ENCODE results near the gene NLRC5.

Gene NLRC5

DNA sequence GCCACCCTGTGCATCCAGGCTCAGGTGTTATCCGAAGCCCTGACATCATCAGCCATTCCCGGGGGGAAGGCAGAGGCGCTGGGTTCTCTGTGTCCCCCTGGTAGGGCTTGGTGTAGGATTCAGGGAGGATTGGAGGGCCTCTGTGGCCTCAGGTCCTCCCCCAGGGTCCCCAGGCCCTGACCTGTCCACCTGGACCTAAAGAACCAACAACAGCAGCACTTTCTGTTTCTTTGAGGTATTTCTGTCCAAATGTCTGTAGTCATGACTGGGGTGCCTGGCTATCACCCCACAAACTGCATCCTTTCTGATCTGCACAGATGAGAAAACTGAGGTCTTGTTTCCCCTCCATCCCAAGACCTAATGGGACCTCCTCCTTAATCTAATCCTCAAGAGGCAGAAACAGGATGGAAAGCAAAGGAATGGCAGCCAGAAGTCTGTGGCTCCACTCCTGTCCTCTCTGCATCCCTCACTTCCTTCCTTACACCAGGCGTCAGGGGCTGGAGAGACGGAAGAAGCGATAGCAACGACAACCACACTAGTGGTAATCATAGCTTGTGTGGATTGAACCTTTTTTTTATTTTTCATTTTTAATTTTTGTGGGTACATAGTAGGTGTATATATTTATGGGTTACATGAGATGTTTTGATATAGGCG lies 11.8 kb downstream of the NLRC5 start:
- H3K36me3 ChIP-seq (ENCODE audit: control insufficient read depth in 2 of 2, insufficient read depth in 1 of 2, low read length in 2 of 2): no peaks in the 10 kb centered on the region
- CTCF ChIA-PET: no interaction called here
- POLR2A ChIA-PET: no interaction called here
- H3K27ac ChIP-seq (ENCODE audit: extremely low read depth, low read depth, low read length): no peak overlapping the region
- no peak for TF ChIP-seq HOXC10 (CRISPR knock-in tag; IDR thresholded peaks at IDR 0.05)
- no peak for TF ChIP-seq ZNF426 (tag by site-specific recombination; IDR thresholded peaks at IDR 0.05)
- no peak for TF ChIP-seq ZNF175 (tag by site-specific recombination; IDR thresholded peaks at IDR 0.05)
- no peak for TF ChIP-seq ZNF23 (tag by site-specific recombination; IDR thresholded peaks at IDR 0.05; ENCODE audit: borderline replicate concordance)
- TF ChIP-seq YY1 (tag by site-specific recombination; IDR thresholded peaks at IDR 0.05): no peak
- no peak for TF ChIP-seq SCRT2 (tag by site-specific recombination; IDR thresholded peaks at IDR 0.05)
- TF ChIP-seq YY2 (tag by site-specific recombination; IDR thresholded peaks at IDR 0.05): no peak
- no peak for TF ChIP-seq ZSCAN23 (tag by site-specific recombination; IDR thresholded peaks at IDR 0.05)
- TF ChIP-seq ZNF768 (tag by site-specific recombination; IDR thresholded peaks at IDR 0.05): no peak
- TF ChIP-seq ZNF610 (tag by site-specific recombination; IDR thresholded peaks at IDR 0.05; ENCODE audit: borderline replicate concordance): no peak
- TF ChIP-seq, protein P1, sequence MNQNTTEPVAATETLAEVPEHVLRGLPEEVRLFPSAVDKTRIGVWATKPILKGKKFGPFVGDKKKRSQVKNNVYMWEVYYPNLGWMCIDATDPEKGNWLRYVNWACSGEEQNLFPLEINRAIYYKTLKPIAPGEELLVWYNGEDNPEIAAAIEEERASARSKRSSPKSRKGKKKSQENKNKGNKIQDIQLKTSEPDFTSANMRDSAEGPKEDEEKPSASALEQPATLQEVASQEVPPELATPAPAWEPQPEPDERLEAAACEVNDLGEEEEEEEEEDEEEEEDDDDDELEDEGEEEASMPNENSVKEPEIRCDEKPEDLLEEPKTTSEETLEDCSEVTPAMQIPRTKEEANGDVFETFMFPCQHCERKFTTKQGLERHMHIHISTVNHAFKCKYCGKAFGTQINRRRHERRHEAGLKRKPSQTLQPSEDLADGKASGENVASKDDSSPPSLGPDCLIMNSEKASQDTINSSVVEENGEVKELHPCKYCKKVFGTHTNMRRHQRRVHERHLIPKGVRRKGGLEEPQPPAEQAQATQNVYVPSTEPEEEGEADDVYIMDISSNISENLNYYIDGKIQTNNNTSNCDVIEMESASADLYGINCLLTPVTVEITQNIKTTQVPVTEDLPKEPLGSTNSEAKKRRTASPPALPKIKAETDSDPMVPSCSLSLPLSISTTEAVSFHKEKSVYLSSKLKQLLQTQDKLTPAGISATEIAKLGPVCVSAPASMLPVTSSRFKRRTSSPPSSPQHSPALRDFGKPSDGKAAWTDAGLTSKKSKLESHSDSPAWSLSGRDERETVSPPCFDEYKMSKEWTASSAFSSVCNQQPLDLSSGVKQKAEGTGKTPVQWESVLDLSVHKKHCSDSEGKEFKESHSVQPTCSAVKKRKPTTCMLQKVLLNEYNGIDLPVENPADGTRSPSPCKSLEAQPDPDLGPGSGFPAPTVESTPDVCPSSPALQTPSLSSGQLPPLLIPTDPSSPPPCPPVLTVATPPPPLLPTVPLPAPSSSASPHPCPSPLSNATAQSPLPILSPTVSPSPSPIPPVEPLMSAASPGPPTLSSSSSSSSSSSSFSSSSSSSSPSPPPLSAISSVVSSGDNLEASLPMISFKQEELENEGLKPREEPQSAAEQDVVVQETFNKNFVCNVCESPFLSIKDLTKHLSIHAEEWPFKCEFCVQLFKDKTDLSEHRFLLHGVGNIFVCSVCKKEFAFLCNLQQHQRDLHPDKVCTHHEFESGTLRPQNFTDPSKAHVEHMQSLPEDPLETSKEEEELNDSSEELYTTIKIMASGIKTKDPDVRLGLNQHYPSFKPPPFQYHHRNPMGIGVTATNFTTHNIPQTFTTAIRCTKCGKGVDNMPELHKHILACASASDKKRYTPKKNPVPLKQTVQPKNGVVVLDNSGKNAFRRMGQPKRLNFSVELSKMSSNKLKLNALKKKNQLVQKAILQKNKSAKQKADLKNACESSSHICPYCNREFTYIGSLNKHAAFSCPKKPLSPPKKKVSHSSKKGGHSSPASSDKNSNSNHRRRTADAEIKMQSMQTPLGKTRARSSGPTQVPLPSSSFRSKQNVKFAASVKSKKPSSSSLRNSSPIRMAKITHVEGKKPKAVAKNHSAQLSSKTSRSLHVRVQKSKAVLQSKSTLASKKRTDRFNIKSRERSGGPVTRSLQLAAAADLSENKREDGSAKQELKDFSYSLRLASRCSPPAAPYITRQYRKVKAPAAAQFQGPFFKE (tag by site-specific recombination; IDR thresholded peaks at IDR 0.05; ENCODE audit: borderline replicate concordance): no peak
- TF ChIP-seq ZBTB48 (tag by site-specific recombination; IDR thresholded peaks at IDR 0.05): no peak
- TF ChIP-seq, protein P2, sequence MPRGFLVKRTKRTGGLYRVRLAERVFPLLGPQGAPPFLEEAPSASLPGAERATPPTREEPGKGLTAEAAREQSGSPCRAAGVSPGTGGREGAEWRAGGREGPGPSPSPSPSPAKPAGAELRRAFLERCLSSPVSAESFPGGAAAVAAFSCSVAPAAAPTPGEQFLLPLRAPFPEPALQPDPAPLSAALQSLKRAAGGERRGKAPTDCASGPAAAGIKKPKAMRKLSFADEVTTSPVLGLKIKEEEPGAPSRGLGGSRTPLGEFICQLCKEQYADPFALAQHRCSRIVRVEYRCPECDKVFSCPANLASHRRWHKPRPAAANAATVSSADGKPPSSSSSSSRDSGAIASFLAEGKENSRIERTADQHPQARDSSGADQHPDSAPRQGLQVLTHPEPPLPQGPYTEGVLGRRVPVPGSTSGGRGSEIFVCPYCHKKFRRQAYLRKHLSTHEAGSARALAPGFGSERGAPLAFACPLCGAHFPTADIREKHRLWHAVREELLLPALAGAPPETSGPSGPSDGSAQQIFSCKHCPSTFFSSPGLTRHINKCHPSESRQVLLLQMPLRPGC (tag by site-specific recombination; IDR thresholded peaks at IDR 0.05): no peak
- TF ChIP-seq ZNF791 (tag by site-specific recombination; IDR thresholded peaks at IDR 0.05): no peak
- TF ChIP-seq, protein P3, sequence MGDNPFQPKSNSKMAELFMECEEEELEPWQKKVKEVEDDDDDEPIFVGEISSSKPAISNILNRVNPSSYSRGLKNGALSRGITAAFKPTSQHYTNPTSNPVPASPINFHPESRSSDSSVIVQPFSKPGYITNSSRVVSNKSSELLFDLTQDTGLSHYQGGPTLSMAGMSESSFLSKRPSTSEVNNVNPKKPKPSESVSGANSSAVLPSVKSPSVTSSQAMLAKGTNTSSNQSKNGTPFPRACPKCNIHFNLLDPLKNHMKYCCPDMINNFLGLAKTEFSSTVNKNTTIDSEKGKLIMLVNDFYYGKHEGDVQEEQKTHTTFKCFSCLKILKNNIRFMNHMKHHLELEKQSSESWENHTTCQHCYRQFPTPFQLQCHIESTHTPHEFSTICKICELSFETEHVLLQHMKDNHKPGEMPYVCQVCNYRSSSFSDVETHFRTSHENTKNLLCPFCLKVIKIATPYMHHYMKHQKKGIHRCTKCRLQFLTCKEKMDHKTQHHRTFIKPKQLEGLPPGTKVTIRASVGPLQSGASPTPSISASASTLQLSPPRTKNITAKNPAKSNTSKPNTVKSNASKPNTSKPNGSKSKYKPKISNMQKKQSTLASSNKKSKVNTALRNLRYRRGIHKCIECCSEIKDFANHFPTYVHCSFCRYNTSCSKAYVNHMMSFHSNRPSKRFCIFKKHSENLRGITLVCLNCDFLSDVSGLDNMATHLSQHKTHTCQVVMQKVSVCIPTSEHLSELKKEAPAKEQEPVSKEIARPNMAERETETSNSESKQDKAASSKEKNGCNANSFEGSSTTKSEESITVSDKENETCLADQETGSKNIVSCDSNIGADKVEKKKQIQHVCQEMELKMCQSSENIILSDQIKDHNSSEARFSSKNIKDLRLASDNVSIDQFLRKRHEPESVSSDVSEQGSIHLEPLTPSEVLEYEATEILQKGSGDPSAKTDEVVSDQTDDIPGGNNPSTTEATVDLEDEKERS (tag by site-specific recombination; IDR thresholded peaks at IDR 0.05): no peak
- TF ChIP-seq, protein P4, sequence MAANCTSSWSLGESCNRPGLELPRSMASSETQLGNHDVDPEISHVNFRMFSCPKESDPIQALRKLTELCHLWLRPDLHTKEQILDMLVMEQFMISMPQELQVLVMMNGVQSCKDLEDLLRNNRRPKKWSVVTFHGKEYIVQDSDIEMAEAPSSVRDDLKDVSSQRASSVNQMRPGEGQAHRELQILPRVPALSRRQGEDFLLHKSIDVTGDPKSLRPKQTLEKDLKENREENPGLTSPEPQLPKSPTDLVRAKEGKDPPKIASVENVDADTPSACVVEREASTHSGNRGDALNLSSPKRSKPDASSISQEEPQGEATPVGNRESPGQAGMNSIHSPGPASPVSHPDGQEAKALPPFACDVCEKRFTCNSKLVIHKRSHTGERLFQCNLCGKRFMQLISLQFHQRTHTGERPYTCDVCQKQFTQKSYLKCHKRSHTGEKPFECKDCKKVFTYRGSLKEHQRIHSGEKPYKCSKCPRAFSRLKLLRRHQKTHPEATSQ (tag by site-specific recombination; IDR thresholded peaks at IDR 0.05): no peak
- H3K4me3 ChIP-seq (ENCODE audit: low read depth, low read length): no peak overlapping the region
- H3K9me3 ChIP-seq (ENCODE audit: control insufficient read depth, insufficient read depth, low read depth, low read length): no peaks in the 10 kb centered on the region
- no peaks in the 10 kb centered on the region for H3K4me1 ChIP-seq (ENCODE audit: control insufficient read depth, insufficient read depth, low read length)
